GM18520 (cell line): ENCODE data around the gene TXNDC11.
"Not testable (repeated sequence)": the region's sequence is repeated elsewhere in the genome, so short reads cannot be mapped to it uniquely, and the experiment has no call there.

ENCODE experiments used
- ATAC-seq: cut with Tn5 transposase; IDR thresholded peaks from one replicate; pipeline ENCODE4 v1.9.1; 2021; ENCODE audit not compliant: unreplicated experiment

TXNDC11 gene

GRCh38 chr16:11742536-11743307 is at the start of gene TXNDC11:
TSS of gene TXNDC11 (minus strand) at chr16:11742857. CDS start at chr16:11742730, 127 bp downstream.
- ATAC-seq = peak; percentile 85

GRCh38 chr16:11791144-11791828 is 48.6 kb upstream of the TXNDC11 start:
- ATAC-seq = no peak

GRCh38 chr16:11788914-11789313 is 46.3 kb upstream of the TXNDC11 start:
- ATAC-seq = no peak

- ATAC-seq = not testable (repeated sequence)
These were observed 42.4 kb upstream of the TXNDC11 start for GRCh38 chr16:11784980-11785599.

GRCh38 chr16:11784381-11784780 is 41.7 kb upstream of the TXNDC11 start:
- ATAC-seq = not testable (repeated sequence)

GRCh38 chr16:11784038-11784369 is 41.3 kb upstream of the TXNDC11 start:
- ATAC-seq = no peak

GRCh38 chr16:11783319-11784037 is 40.8 kb upstream of the TXNDC11 start:
- ATAC-seq = peak; percentile 53

- no peak for ATAC-seq
These were observed 39.1 kb upstream of the TXNDC11 start for GRCh38 chr16:11781773-11782172.

GRCh38 chr16:11780991-11781680 is 38.5 kb upstream of the TXNDC11 start:
- ATAC-seq = no peak

- ATAC-seq = no peak
These were observed 36.4 kb upstream of the TXNDC11 start for GRCh38 chr16:11779074-11779473.

- ATAC-seq = no peak
These were observed 31.5 kb upstream of the TXNDC11 start for GRCh38 chr16:11774065-11774626.

GRCh38 chr16:11768849-11769248 is 26.2 kb upstream of the TXNDC11 start:
- ATAC-seq = peak; percentile 37

- no peak for ATAC-seq
These were observed 19.8 kb upstream of the TXNDC11 start for GRCh38 chr16:11762431-11762830.

- no peak for ATAC-seq
These were observed 17.3 kb upstream of the TXNDC11 start for GRCh38 chr16:11759997-11760396.

GRCh38 chr16:11759163-11759834 is 16.6 kb upstream of the TXNDC11 start:
- ATAC-seq = no peak

- no peak for ATAC-seq
These were observed 15.3 kb upstream of the TXNDC11 start for GRCh38 chr16:11757671-11758545.

- no peak for ATAC-seq
These were observed 13.6 kb upstream of the TXNDC11 start for GRCh38 chr16:11756248-11756647.

- ATAC-seq = no peak
These were observed 12.5 kb upstream of the TXNDC11 start for GRCh38 chr16:11755022-11755760.
